GM12878 (cell line): Measurements from ENCODE around the gene COMMD7. TPM values are rescaled to one million over a fixed set of nuclear protein-coding genes. Genes with fewer than 3 reads are reported as not detected.

Experiments
- EP300 ChIP-seq, 2 experiments: fragments of 150-350 bp in 1 of 2; IDR thresholded peaks; 2 replicates each; pipeline ENCODE4 v1.6.1; 2011 to 2012; ENCODE audit warnings: low read depth in 2 of 2, low read length in 2 of 2, borderline replicate concordance in 1 of 2, improper control_type of control experiment in 1 of 2, inconsistent platforms in 1 of 2; ENCODE audit not compliant: control insufficient read depth in 1 of 2
- polyA plus RNA-seq, 11 experiments: library from polyadenylated mRNA; depleted of rRNA in 4 of 11; unstranded in 6 of 11; stranded (reverse) in 5 of 11; fragments of >200 nt; fragmentation: Nextera tagmentation in 4 of 11; fragmentation: Illumina TruSeq in 1 of 11; extraction: Ambion mirVana in 4 of 11; extraction: Trizol in 1 of 11; gene quantifications; 1 replicate in 1 of 11; 2 replicates in 10 of 11; pipeline versions ENCODE4 v1.2.1 to v1.2.3, GENCODE V29; 2011 to 2016; ENCODE audit warnings: inconsistent platforms in 2 of 11, missing spikeins in 2 of 11, low read depth in 1 of 11
- total RNA-seq, 4 experiments: library from RNA; depleted of rRNA in 3 of 4; stranded (reverse); fragments of >200 nt in 3 of 4; fragmentation: Illumina TruSeq in 1 of 4; extraction: Trizol in 1 of 4; gene quantifications; 2 replicates each; pipeline versions ENCODE4 v1.2.1 to v1.2.3, GENCODE V29; 2013 to 2021
- TF ChIP-seq, protein P1 (sequence below): fragments of 450-650 bp; IDR thresholded peaks from 2 replicates; pipeline ENCODE4 v1.6.1; 2018; ENCODE audit warnings: borderline replicate concordance, mild to moderate bottlenecking; ENCODE audit not compliant: partially characterized antibody

COMMD7 gene
- total and polyA plus RNA-seq, 10 of the 15 experiments (the other 5 are each of a cell fraction or from before 2014, with no cell fraction given), result 9.1 to 61.0 (median 27.7) TPM

DNA sequence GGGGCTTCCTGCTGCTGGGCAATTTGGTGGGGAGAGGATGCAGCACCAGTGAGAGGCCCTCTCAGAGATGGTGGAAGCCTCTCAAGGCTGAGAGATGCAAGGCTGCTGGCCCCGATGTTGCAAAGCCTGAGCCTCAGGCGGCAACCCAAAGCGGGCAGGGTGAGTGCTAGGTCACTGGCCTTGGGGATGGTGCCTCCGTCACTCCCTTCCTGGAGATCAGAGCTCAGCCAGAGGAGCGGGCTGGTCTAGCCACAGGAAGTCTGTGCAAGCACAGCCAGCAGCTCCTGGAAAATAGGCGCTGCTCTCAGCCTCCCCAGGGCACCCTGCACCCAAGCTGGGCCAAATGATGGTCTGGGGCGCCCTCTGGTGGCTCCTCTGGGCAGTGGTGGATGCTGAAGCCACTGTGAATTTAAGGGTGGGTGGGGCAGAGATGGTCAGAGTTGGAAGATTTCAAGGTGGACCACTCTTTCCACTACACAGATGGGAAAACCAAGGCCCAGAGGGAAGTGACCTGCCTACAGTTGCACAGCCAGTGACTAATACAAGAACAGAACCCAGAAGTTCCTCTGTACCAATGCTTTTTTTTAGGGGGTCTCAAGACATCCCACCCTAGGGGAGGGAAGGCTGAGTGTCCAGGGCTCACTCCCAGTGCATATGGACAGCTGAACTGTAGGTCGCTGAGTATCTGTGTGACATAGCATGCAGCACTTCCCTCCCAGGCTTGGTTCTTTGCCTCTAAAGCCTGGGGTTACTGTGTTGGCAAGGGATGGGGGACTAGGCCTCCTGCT is 90.3 kb downstream of the COMMD7 start (continued):
- TF ChIP-seq, protein P1, sequence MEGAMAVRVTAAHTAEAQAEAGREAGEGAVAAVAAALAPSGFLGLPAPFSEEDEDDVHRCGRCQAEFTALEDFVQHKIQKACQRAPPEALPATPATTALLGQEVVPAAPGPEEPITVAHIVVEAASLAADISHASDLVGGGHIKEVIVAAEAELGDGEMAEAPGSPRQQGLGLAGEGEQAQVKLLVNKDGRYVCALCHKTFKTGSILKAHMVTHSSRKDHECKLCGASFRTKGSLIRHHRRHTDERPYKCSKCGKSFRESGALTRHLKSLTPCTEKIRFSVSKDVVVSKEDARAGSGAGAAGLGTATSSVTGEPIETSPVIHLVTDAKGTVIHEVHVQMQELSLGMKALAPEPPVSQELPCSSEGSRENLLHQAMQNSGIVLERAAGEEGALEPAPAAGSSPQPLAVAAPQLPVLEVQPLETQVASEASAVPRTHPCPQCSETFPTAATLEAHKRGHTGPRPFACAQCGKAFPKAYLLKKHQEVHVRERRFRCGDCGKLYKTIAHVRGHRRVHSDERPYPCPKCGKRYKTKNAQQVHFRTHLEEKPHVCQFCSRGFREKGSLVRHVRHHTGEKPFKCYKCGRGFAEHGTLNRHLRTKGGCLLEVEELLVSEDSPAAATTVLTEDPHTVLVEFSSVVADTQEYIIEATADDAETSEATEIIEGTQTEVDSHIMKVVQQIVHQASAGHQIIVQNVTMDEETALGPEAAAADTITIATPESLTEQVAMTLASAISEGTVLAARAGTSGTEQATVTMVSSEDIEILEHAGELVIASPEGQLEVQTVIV, result no peak
- TF ChIP-seq EP300 (IDR thresholded peaks at IDR 0.05; ENCODE audit: borderline replicate concordance in 1 of 2, control insufficient read depth in 1 of 2, low read depth in 2 of 2, low read length in 2 of 2), result no peak
- TF ChIP-seq, all 136 proteins: peak for 16

Other genes with a start within 250 kb of the COMMD7 start
- gene NOL4L, start 158.1 kb downstream of the COMMD7 start, total RNA-seq (2014; rRNA removed), result 8.1 and 9.5 TPM in 2 replicates
- 6.2 and 6.5 TPM in 2 replicates for gene NOL4L, start 158.1 kb downstream of the COMMD7 start, total RNA-seq (2014; rRNA removed; fragmentation: Illumina TruSeq; extraction: Trizol)
- 24.0 and 30.0 TPM in 2 replicates for gene NOL4L, start 158.1 kb downstream of the COMMD7 start, total RNA-seq (2021)
- 5.9 and 8.0 TPM in 2 replicates for gene NOL4L, start 158.1 kb downstream of the COMMD7 start, polyA plus RNA-seq (2011; rRNA removed)
- 4.0 and 7.9 TPM in 2 replicates for gene NOL4L, start 158.1 kb downstream of the COMMD7 start, polyA plus RNA-seq (2014; fragmentation: Illumina TruSeq; extraction: Trizol)
- gene NOL4L, start 158.1 kb downstream of the COMMD7 start, polyA plus RNA-seq (2014; fragmentation: Nextera tagmentation; extraction: Ambion mirVana), result 1 to 10 TPM; 2.3 to 3.9 TPM
- 9.5 and 10.8 TPM in 2 replicates for gene NOL4L, start 158.1 kb downstream of the COMMD7 start, polyA plus RNA-seq (2014; rRNA removed)
- 1 to 10 TPM; 7.9 to 8.2 TPM for gene NOL4L, start 158.1 kb downstream of the COMMD7 start, polyA plus RNA-seq (2016; fragmentation: Nextera tagmentation; extraction: Ambion mirVana)
- not detected in 2 replicates for gene C20orf203, start 69.5 kb downstream of the COMMD7 start, total RNA-seq (2014; rRNA removed)
- gene C20orf203, start 69.5 kb downstream of the COMMD7 start, total RNA-seq (2014; rRNA removed; fragmentation: Illumina TruSeq; extraction: Trizol), result not detected in 2 replicates
- not detected in 2 replicates for gene C20orf203, start 69.5 kb downstream of the COMMD7 start, total RNA-seq (2021)
- 0.03 TPM in 1 of 2 replicates, not detected in the other for gene C20orf203, start 69.5 kb downstream of the COMMD7 start, polyA plus RNA-seq (2011; rRNA removed)
- gene C20orf203, start 69.5 kb downstream of the COMMD7 start, polyA plus RNA-seq (2014; fragmentation: Illumina TruSeq; extraction: Trizol), result not detected in 2 replicates
- not detected for gene C20orf203, start 69.5 kb downstream of the COMMD7 start, polyA plus RNA-seq (2014; fragmentation: Nextera tagmentation; extraction: Ambion mirVana)
- not detected in 2 replicates for gene C20orf203, start 69.5 kb downstream of the COMMD7 start, polyA plus RNA-seq (2014; rRNA removed)
- not detected for gene C20orf203, start 69.5 kb downstream of the COMMD7 start, polyA plus RNA-seq (2016; fragmentation: Nextera tagmentation; extraction: Ambion mirVana)
- gene DNMT3B, start 18.9 kb upstream of the COMMD7 start, total RNA-seq (2014; rRNA removed), result 1.1 and 1.6 TPM in 2 replicates
- 1.2 TPM in 2 replicates for gene DNMT3B, start 18.9 kb upstream of the COMMD7 start, total RNA-seq (2014; rRNA removed; fragmentation: Illumina TruSeq; extraction: Trizol)
- 1.8 and 1.9 TPM in 2 replicates for gene DNMT3B, start 18.9 kb upstream of the COMMD7 start, total RNA-seq (2021)
- gene DNMT3B, start 18.9 kb upstream of the COMMD7 start, polyA plus RNA-seq (2011; rRNA removed), result 0.22 and 0.24 TPM in 2 replicates
- 0.82 and 1.4 TPM in 2 replicates for gene DNMT3B, start 18.9 kb upstream of the COMMD7 start, polyA plus RNA-seq (2014; fragmentation: Illumina TruSeq; extraction: Trizol)
- gene DNMT3B, start 18.9 kb upstream of the COMMD7 start, polyA plus RNA-seq (2014; fragmentation: Nextera tagmentation; extraction: Ambion mirVana), result under 1 TPM; 0.23 to 0.33 TPM
- gene DNMT3B, start 18.9 kb upstream of the COMMD7 start, polyA plus RNA-seq (2014; rRNA removed), result 1.7 and 1.9 TPM in 2 replicates
- gene DNMT3B, start 18.9 kb upstream of the COMMD7 start, polyA plus RNA-seq (2016; fragmentation: Nextera tagmentation; extraction: Ambion mirVana), result 1 to 10 TPM in 1 of 2 experiments, under 1 TPM in 1; 0.82 to 1.5 TPM
- 85.2 and 108 TPM in 2 replicates for gene MAPRE1, start 76.5 kb upstream of the COMMD7 start, total RNA-seq (2014; rRNA removed)
- gene MAPRE1, start 76.5 kb upstream of the COMMD7 start, total RNA-seq (2014; rRNA removed; fragmentation: Illumina TruSeq; extraction: Trizol), result 83.2 and 89.2 TPM in 2 replicates
- gene MAPRE1, start 76.5 kb upstream of the COMMD7 start, total RNA-seq (2021), result 133 TPM in 2 replicates
- gene MAPRE1, start 76.5 kb upstream of the COMMD7 start, polyA plus RNA-seq (2011; rRNA removed), result 117 and 137 TPM in 2 replicates
- 151 and 168 TPM in 2 replicates for gene MAPRE1, start 76.5 kb upstream of the COMMD7 start, polyA plus RNA-seq (2014; fragmentation: Illumina TruSeq; extraction: Trizol)
- gene MAPRE1, start 76.5 kb upstream of the COMMD7 start, polyA plus RNA-seq (2014; fragmentation: Nextera tagmentation; extraction: Ambion mirVana), result 100 to 1,000 TPM; 128 to 142 TPM
- gene MAPRE1, start 76.5 kb upstream of the COMMD7 start, polyA plus RNA-seq (2014; rRNA removed), result 108 and 117 TPM in 2 replicates
- gene MAPRE1, start 76.5 kb upstream of the COMMD7 start, polyA plus RNA-seq (2016; fragmentation: Nextera tagmentation; extraction: Ambion mirVana), result 100 to 1,000 TPM; 108 to 109 TPM
- 0.06 TPM in 1 of 2 replicates, not detected in the other for gene EFCAB8, start 115.5 kb upstream of the COMMD7 start, total RNA-seq (2014; rRNA removed)
- 0.04 TPM in 1 of 2 replicates, not detected in the other for gene EFCAB8, start 115.5 kb upstream of the COMMD7 start, total RNA-seq (2014; rRNA removed; fragmentation: Illumina TruSeq; extraction: Trizol)
- 0.05 and 0.18 TPM in 2 replicates for gene EFCAB8, start 115.5 kb upstream of the COMMD7 start, total RNA-seq (2021)
- 0.20 TPM in 1 of 2 replicates, not detected in the other for gene EFCAB8, start 115.5 kb upstream of the COMMD7 start, polyA plus RNA-seq (2011; rRNA removed)
- 0.06 TPM in 1 of 2 replicates, not detected in the other for gene EFCAB8, start 115.5 kb upstream of the COMMD7 start, polyA plus RNA-seq (2014; fragmentation: Illumina TruSeq; extraction: Trizol)
- not detected for gene EFCAB8, start 115.5 kb upstream of the COMMD7 start, polyA plus RNA-seq (2014; fragmentation: Nextera tagmentation; extraction: Ambion mirVana)
- gene EFCAB8, start 115.5 kb upstream of the COMMD7 start, polyA plus RNA-seq (2014; rRNA removed), result 0.08 and 0.57 TPM in 2 replicates
- under 1 TPM in 1 of 2 experiments, not detected in 1; 0.05 TPM for gene EFCAB8, start 115.5 kb upstream of the COMMD7 start, polyA plus RNA-seq (2016; fragmentation: Nextera tagmentation; extraction: Ambion mirVana)